H1 (cell line): ENCODE data around the gene OR2AG2. TPM values are rescaled to one million over a fixed set of nuclear protein-coding genes. Genes with fewer than 3 reads are reported as not detected.

ENCODE experiments used
- CTCF ChIA-PET: fragments of 300-600 bp; sonication (Branson Sonifier 250); formaldehyde crosslinking; loops from one replicate; lab custom pipeline; 2021; ENCODE audit not compliant: partially characterized antibody; lab: Charles Lee
- POLR2A ChIA-PET: fragments of 300-600 bp; sonication (Branson Sonifier 250); formaldehyde crosslinking; loops from one replicate; lab custom pipeline; 2021; ENCODE audit warnings: inconsistent platforms; ENCODE audit not compliant: partially characterized antibody; lab: Charles Lee
- DNase-seq, 2 experiments: peaks; one replicate each; pipeline versions ENCODE4 v3.0.0 to v3.0.0-alpha.2; 2010 to 2022; ENCODE audit warnings: low spot score in 2 of 2, low read depth in 1 of 2, mixed read lengths in 1 of 2
- FAIRE-seq: peaks from 2 replicates; lab custom pipeline; 2011; peaks lifted over from hg19 to GRCh38; lab: Jason Lieb, UNC
- H2AFZ ChIP-seq: 2 replicates; pipeline ENCODE4 v1.8.1; 2012; ENCODE audit warnings: low read length, inconsistent platforms
- H2AK5ac ChIP-seq: 2 replicates; pipeline ENCODE4 v1.6.1; 2013; ENCODE audit warnings: low read depth, low read length
- H2BK120ac ChIP-seq: replicated peaks from 2 replicates; pipeline ENCODE3; 2013; ENCODE audit warnings: low read depth, low read length, inconsistent platforms
- H2BK12ac ChIP-seq: 2 replicates; pipeline ENCODE4 v1.6.1; 2013; ENCODE audit warnings: low read depth, low read length
- H2BK15ac ChIP-seq: 2 replicates; pipeline ENCODE4 v1.6.1; 2013; ENCODE audit warnings: low read length
- H2BK20ac ChIP-seq: 2 replicates; pipeline ENCODE4 v1.6.1; 2013; ENCODE audit warnings: low read length
- H2BK5ac ChIP-seq: 2 replicates; pipeline ENCODE4 v1.6.1; 2013; ENCODE audit warnings: low read depth, low read length
- H3K14ac ChIP-seq: 2 replicates; pipeline ENCODE4 v1.6.1; 2013; ENCODE audit warnings: inconsistent platforms; ENCODE audit not compliant: insufficient read length
- H3K18ac ChIP-seq: 2 replicates; pipeline ENCODE4 v1.6.1; 2013; ENCODE audit warnings: low read length; ENCODE audit errors: extremely low read depth
- H3K23ac ChIP-seq: 2 replicates; pipeline ENCODE4 v1.6.1; 2013; ENCODE audit warnings: inconsistent platforms; ENCODE audit not compliant: insufficient read length
- H3K23me2 ChIP-seq: 2 replicates; pipeline ENCODE4 v1.6.1; 2013; ENCODE audit warnings: low read depth, low read length
- H3K27ac ChIP-seq: 2 replicates; pipeline ENCODE4 v1.6.1; 2011; ENCODE audit warnings: low read depth, low read length, inconsistent platforms
- H3K27me3 ChIP-seq, 4 experiments: replicated peaks in 1 of 4; 1 replicate in 1 of 4; 2 replicates in 3 of 4; pipeline versions ENCODE4 v1.6.1 to v1.8.1; 2011 to 2013; ENCODE audit warnings: low read length in 3 of 4, mild to moderate bottlenecking in 3 of 4, inconsistent platforms in 2 of 4, mixed read lengths in 2 of 4, moderate library complexity in 1 of 4; ENCODE audit not compliant: control insufficient read depth in 3 of 4, insufficient read depth in 3 of 4; ENCODE audit errors: extremely low read depth in 1 of 4
- H3K36me3 ChIP-seq, 4 experiments: 2 replicates each; pipeline versions ENCODE4 v1.6.1 to v1.8.1; 2011 to 2013; ENCODE audit warnings: mild to moderate bottlenecking in 4 of 4, low read length in 3 of 4, moderate library complexity in 2 of 4, control low read depth in 1 of 4, inconsistent platforms in 1 of 4; ENCODE audit not compliant: insufficient read depth in 4 of 4, control insufficient read depth in 2 of 4
- H3K4ac ChIP-seq: replicated peaks from 2 replicates; pipeline ENCODE3; 2013; ENCODE audit warnings: low read length, low read depth, mixed read lengths, inconsistent platforms; ENCODE audit not compliant: insufficient read length
- H3K4me1 ChIP-seq, 4 experiments: replicated peaks in 1 of 4; 1 replicate in 1 of 4; 2 replicates in 3 of 4; pipeline versions ENCODE4 v1.6.1 to v1.8.1; 2011 to 2013; ENCODE audit warnings: low read length in 3 of 4, inconsistent platforms in 2 of 4, mixed read lengths in 1 of 4; ENCODE audit not compliant: insufficient read depth in 4 of 4, control insufficient read depth in 3 of 4
- H3K4me2 ChIP-seq, 2 experiments: 2 replicates each; pipeline versions ENCODE4 v1.6.1 to v1.8.1; 2011 to 2013; ENCODE audit warnings: low read depth in 2 of 2, low read length in 2 of 2, control low read depth in 1 of 2, inconsistent platforms in 1 of 2, mild to moderate bottlenecking in 1 of 2; ENCODE audit not compliant: insufficient read depth in 1 of 2
- H3K4me3 ChIP-seq, 4 experiments: fragments of 200-600, 300-600 bp in 1 of 4; sonication (generic), shearing (Covaris generic), sonication (Bioruptor Twin) in 1 of 4; 2 replicates each; pipeline versions ENCODE4 v1.5.1 to v1.8.1; 2011 to 2016; ENCODE audit warnings: low read length in 4 of 4, low read depth in 3 of 4, control low read depth in 2 of 4, inconsistent platforms in 2 of 4, mild to moderate bottlenecking in 2 of 4, mixed read lengths in 1 of 4, moderate library complexity in 1 of 4; ENCODE audit not compliant: insufficient read depth in 2 of 4; ENCODE audit errors: extremely low read depth in 1 of 4
- H3K56ac ChIP-seq: replicated peaks from 2 replicates; pipeline ENCODE3; 2013; ENCODE audit warnings: low read depth, mild to moderate bottlenecking, mixed read lengths, low read length, inconsistent platforms; ENCODE audit not compliant: insufficient read length
- H3K79me1 ChIP-seq: 2 replicates; pipeline ENCODE4 v1.6.1; 2013; ENCODE audit warnings: low read depth, low read length, control low read depth
- H3K79me2 ChIP-seq, 2 experiments: 2 replicates each; pipeline versions ENCODE4 v1.6.1 to v1.8.1; 2012 to 2013; ENCODE audit warnings: low read length in 2 of 2, mild to moderate bottlenecking in 2 of 2, inconsistent platforms in 1 of 2; ENCODE audit not compliant: insufficient read depth in 2 of 2, control insufficient read depth in 1 of 2
- H3K9ac ChIP-seq, 4 experiments: replicated peaks in 1 of 4; 1 replicate in 1 of 4; 2 replicates in 3 of 4; pipeline versions ENCODE4 v1.6.1 to v1.8.1; 2011 to 2013; ENCODE audit warnings: low read depth in 3 of 4, low read length in 3 of 4, control low read depth in 2 of 4, mild to moderate bottlenecking in 2 of 4, moderate library complexity in 2 of 4, inconsistent platforms in 1 of 4; ENCODE audit errors: extremely low read depth in 1 of 4
- H3K9me3 ChIP-seq, 2 experiments: 2 replicates each; pipeline versions ENCODE4 v1.6.1 to v1.8.1; 2012 to 2013; ENCODE audit warnings: mild to moderate bottlenecking in 2 of 2, moderate library complexity in 2 of 2, control low read depth in 1 of 2, inconsistent platforms in 1 of 2, low read depth in 1 of 2, low read length in 1 of 2, mixed read lengths in 1 of 2; ENCODE audit not compliant: insufficient read depth in 2 of 2
- H4K20me1 ChIP-seq, 2 experiments: replicated peaks in 1 of 2; 2 replicates each; pipeline versions ENCODE3 to v1.8.1; 2011 to 2013; ENCODE audit warnings: inconsistent platforms in 2 of 2, low read length in 2 of 2, mild to moderate bottlenecking in 1 of 2; ENCODE audit not compliant: insufficient read depth in 2 of 2, control insufficient read depth in 1 of 2
- H4K5ac ChIP-seq: 2 replicates; pipeline ENCODE4 v1.6.1; 2013; ENCODE audit warnings: low read length, low read depth, mixed read lengths, inconsistent platforms; ENCODE audit not compliant: insufficient read length
- H4K8ac ChIP-seq: 2 replicates; pipeline ENCODE4 v1.8.0; 2013; ENCODE audit warnings: mild to moderate bottlenecking, moderate library complexity, low read length, inconsistent platforms; ENCODE audit not compliant: insufficient read depth; ENCODE audit errors: extremely low read depth
- H4K91ac ChIP-seq: replicated peaks from 2 replicates; pipeline ENCODE3; 2013; ENCODE audit warnings: low read length, mixed read lengths, inconsistent platforms; ENCODE audit not compliant: insufficient read length
- ASH2L ChIP-seq: fragments of 200-600, 300-600 bp; sonication (generic); IDR thresholded peaks from one replicate; pipeline ENCODE4 v1.7.1; 2017; ENCODE audit warnings: low read length
- NANOG ChIP-seq: IDR thresholded peaks from 2 replicates; pipeline ENCODE4 v1.6.1; 2011; ENCODE audit warnings: low read length, low read depth, mild to moderate bottlenecking, inconsistent platforms; ENCODE audit not compliant: insufficient read depth, poor library complexity, severe bottlenecking
- TBP ChIP-seq: IDR thresholded peaks from 2 replicates; pipeline ENCODE4 v1.6.1; 2011; ENCODE audit warnings: low read depth, low read length, improper control_type of control experiment
- TCF12 ChIP-seq: IDR thresholded peaks from 2 replicates; pipeline ENCODE4 v1.6.1; 2011; ENCODE audit warnings: low read depth, mild to moderate bottlenecking, low read length
- WGBS, 2 experiments: shearing (Covaris generic) in 1 of 2; methylation state at CpG; one replicate each; pipeline versions ENCODE4 v1.1.6 to v1.1.7; 2013 to 2015; ENCODE audit warnings: low lambda C conversion rate in 2 of 2, mixed read lengths in 2 of 2, inconsistent platforms in 1 of 2, low coverage in 1 of 2, missing lambda C conversion rate in 1 of 2; ENCODE audit not compliant: insufficient replicate concordance in 2 of 2, insufficient coverage in 1 of 2, insufficient read length in 1 of 2; ENCODE audit errors: extremely low coverage in 1 of 2, missing lambda C conversion rate in 1 of 2; 5-methylcytosine and 5-hydroxymethylcytosine counted together
- polyA plus RNA-seq, 7 experiments: library from polyadenylated mRNA; depleted of rRNA in 3 of 7; stranded (reverse) in 5 of 7; unstranded in 2 of 7; fragments of >200 nt in 5 of 7; fragments of 200-250 nt in 2 of 7; gene quantifications; 1 replicate in 5 of 7; 2 replicates in 1 of 7; 4 replicates in 1 of 7; pipeline versions ENCODE4 v1.2.1 to v1.2.3, GENCODE V29; 2011 to 2013; ENCODE audit warnings: missing spikeins in 2 of 7, mixed read lengths in 2 of 7
- total RNA-seq: library from RNA; stranded (reverse); fragmentation: NEBNext Ultra II Directional; extraction: Animal tissue kit (Norgen Biotek cat#: 25700); gene quantifications from 2 replicates; pipeline ENCODE4 v1.2.1, GENCODE V29; 2021

Gene OR2AG2
- total and polyA plus RNA-seq, 2 of the 8 experiments (the other 6 are each of a cell fraction or from before 2014, with no cell fraction given), result 0.22 to 0.74 TPM

DNA sequence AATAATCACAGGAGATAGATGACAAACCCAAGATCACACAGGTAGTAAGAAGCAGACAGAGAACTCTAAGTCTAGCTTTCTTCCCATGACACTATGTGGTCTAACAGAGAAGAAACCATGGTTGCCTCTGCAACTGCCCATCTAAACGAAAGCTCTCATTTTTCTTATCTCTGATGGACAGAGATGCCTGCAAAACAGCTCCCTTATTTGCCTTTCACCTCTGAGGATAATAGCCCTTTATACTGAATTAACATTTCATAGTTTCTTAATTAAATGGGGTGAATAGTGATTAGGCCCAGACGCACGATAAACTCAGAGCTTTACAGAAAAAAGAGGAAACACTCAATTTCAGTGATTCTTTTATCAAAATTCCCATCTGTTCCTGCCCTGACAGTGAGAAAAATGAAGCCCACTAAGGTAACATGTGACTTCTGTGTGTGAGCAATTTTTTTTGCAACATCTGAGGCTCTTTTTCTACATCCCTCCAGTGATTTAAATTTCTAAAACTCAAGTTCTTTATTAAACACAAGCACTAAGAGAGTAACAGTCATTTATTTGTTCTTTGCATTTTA lies 24.6 kb downstream of the OR2AG2 start:
- POLR2A ChIA-PET, result no interaction called here
- 87% methylated on average over 3 of the region's 3 CpGs; no CpG with 5 or more reads in 1 of the 2 experiments for WGBS, 2 experiments

More for the DNA sequence above, 24.6 kb downstream of the OR2AG2 start:
- H3K4me2 ChIP-seq, result no peak overlapping the region
- H3K27ac ChIP-seq, result no peak overlapping the region
- no peaks in the 10 kb centered on the region for H3K4me1 ChIP-seq
- CTCF ChIA-PET, result interaction anchor here (0.5 to 7.8 kb wide), 3 partner anchors 9 to 238 kb away, joined by 3 to 86 read pairs (median 36); no protein-coding TSS in a partner anchor
- H3K36me3 ChIP-seq, result no peaks in the 10 kb centered on the region
- no peaks in the 10 kb centered on the region for H3K27me3 ChIP-seq
- H3K79me2 ChIP-seq, result no peaks in the 10 kb centered on the region
- H2BK12ac ChIP-seq, result no peak overlapping the region
- no peak overlapping the region for H3K4ac ChIP-seq
- H3K79me1 ChIP-seq, result no peaks in the 10 kb centered on the region
- no peak overlapping the region for H2AK5ac ChIP-seq
- no peaks in the 10 kb centered on the region for H3K23me2 ChIP-seq
- no peaks in the 10 kb centered on the region for H3K9me3 ChIP-seq
- H4K8ac ChIP-seq, result no peak overlapping the region
- no peak overlapping the region for H3K18ac ChIP-seq
- H2AFZ ChIP-seq, result no peak overlapping the region
- H3K9ac ChIP-seq, result no peak overlapping the region
- no peak for TF ChIP-seq TCF12
- TF ChIP-seq TBP, result no peak
- no peak for TF ChIP-seq ASH2L
- no peak for TF ChIP-seq NANOG
- no peak overlapping the region for H2BK5ac ChIP-seq
- H4K20me1 ChIP-seq, result no peaks in the 10 kb centered on the region
- no peak overlapping the region for H3K23ac ChIP-seq
- no peak overlapping the region for H3K14ac ChIP-seq
- H4K5ac ChIP-seq, result no peak overlapping the region
- no peak overlapping the region for H2BK120ac ChIP-seq
- no peak overlapping the region for H3K4me3 ChIP-seq
- DNase-seq, result no peak
- H2BK20ac ChIP-seq, result no peak overlapping the region
- H3K56ac ChIP-seq, result no peak overlapping the region
- H2BK15ac ChIP-seq, result no peak overlapping the region
- no peak for FAIRE-seq
- H4K91ac ChIP-seq, result no peak overlapping the region
